CD4-positive, CD25-positive, alpha-beta regulatory T cell (primary cell): ENCODE data around the gene LONRF2. TPM values are rescaled to one million over a fixed set of nuclear protein-coding genes. Genes with fewer than 3 reads are reported as not detected.
"Not testable (repeated sequence)": the region's sequence is repeated elsewhere in the genome, so short reads cannot be mapped to it uniquely, and the experiment has no call there.

Source experiments
- ATAC-seq, 2 donors: fragments of 150-1000 bp; cut with Tn5 transposase; one replicate each; pipeline ENCODE4 v1.10.0; 2021; ENCODE audit warnings: low read depth in 2 of 2, moderate number of reproducible peaks in 2 of 2, moderate library complexity in 1 of 2
- DNase-seq, 3 donors: peaks; one replicate each; pipeline versions ENCODE4 v3.0.0 to v3.0.0-alpha.2; 2012 to 2022; ENCODE audit warnings: mixed read lengths in 1 of 3
- H3K27ac ChIP-seq: one replicate; pipeline ENCODE4 v1.7.0; 2013; ENCODE audit warnings: mild to moderate bottlenecking, low read length; ENCODE audit not compliant: insufficient read depth, poor library complexity, severe bottlenecking
- H3K27me3 ChIP-seq: one replicate; pipeline ENCODE4 v1.7.0; 2013; ENCODE audit warnings: low read length; ENCODE audit not compliant: control insufficient read depth, insufficient read depth
- H3K36me3 ChIP-seq: one replicate; pipeline ENCODE4 v1.7.0; 2013; ENCODE audit warnings: mild to moderate bottlenecking, low read length, moderate library complexity; ENCODE audit not compliant: control insufficient read depth, insufficient read depth
- H3K4me1 ChIP-seq: 2 replicates; pipeline ENCODE4 v1.7.0; 2013; ENCODE audit warnings: mild to moderate bottlenecking, low read length; ENCODE audit not compliant: insufficient read depth, control insufficient read depth, poor library complexity, severe bottlenecking
- H3K4me3 ChIP-seq: one replicate; pipeline ENCODE4 v1.7.0; 2013; ENCODE audit warnings: low read depth, mild to moderate bottlenecking, low read length, moderate library complexity
- H3K9me3 ChIP-seq, 2 experiments: 1 replicate in 1 of 2; 2 replicates in 1 of 2; pipeline ENCODE4 v1.7.0; 2013; ENCODE audit warnings: low read length in 2 of 2, mild to moderate bottlenecking in 1 of 2, moderate library complexity in 1 of 2; ENCODE audit not compliant: control insufficient read depth in 2 of 2
- H3K27ac Mint-ChIP-seq, 3 donors: one replicate each; pipeline ENCODE4 v1.8.0; 2020 to 2022; ENCODE audit warnings: mild to moderate bottlenecking in 3 of 3, mixed read lengths in 3 of 3, moderate library complexity in 2 of 3
- H3K27me3 Mint-ChIP-seq: one replicate; pipeline ENCODE4 v1.8.0; 2022; ENCODE audit warnings: mild to moderate bottlenecking, mixed read lengths
- H3K36me3 Mint-ChIP-seq: one replicate; pipeline ENCODE4 v1.8.0; 2020; ENCODE audit warnings: mixed read lengths
- H3K4me1 Mint-ChIP-seq, 4 donors: one replicate each; pipeline ENCODE4 v1.8.0; 2020 to 2022; ENCODE audit warnings: mixed read lengths in 4 of 4, mild to moderate bottlenecking in 1 of 4
- H3K4me3 Mint-ChIP-seq, 4 donors: one replicate each; pipeline ENCODE4 v1.8.0; 2020 to 2022; ENCODE audit warnings: mild to moderate bottlenecking in 4 of 4, mixed read lengths in 4 of 4, moderate library complexity in 3 of 4
- H3K9me3 Mint-ChIP-seq, 7 donors: one replicate each; pipeline ENCODE4 v1.8.0; 2020 to 2022; ENCODE audit warnings: mixed read lengths in 7 of 7, mild to moderate bottlenecking in 3 of 7, moderate library complexity in 2 of 7
- polyA plus RNA-seq, 4 donors: library from polyadenylated mRNA; unstranded; fragments of 300-500 nt; fragmentation: Illumina TruSeq; gene quantifications; one replicate each; pipeline ENCODE4 v1.2.3, GENCODE V29; 2021
- total RNA-seq: library from RNA; stranded (reverse); gene quantifications from one replicate; pipeline ENCODE4 v1.2.3, GENCODE V29; 2022

LONRF2 gene
- total RNA-seq, result 0.42 TPM
- not detected for polyA plus RNA-seq

GRCh38 chr2:100321866-100322820 is at the start of gene LONRF2:
LONRF2 (minus strand) TSS chr2:100322501; CDS start chr2:100322093, 408 bp downstream.
- H3K4me3 ChIP-seq, result no peak within 1 kb of the TSS
- no peak for ATAC-seq

GRCh38 chr2:100367163-100367562 is 44.9 kb upstream of the LONRF2 start:
- H3K27me3 Mint-ChIP-seq, result peaks cover 5% of the 10 kb centered on the region
- Histone ChIP-seq H3K9me3 (peaks cover 12 to 23% of the 10 kb centered on the region in 2 experiments), H3K27me3 (peaks cover 12% of the 10 kb centered on the region), H3K4me1 (no peaks in the 10 kb centered on the region), H3K4me3 (no peak overlapping the region), H3K36me3 (no peaks in the 10 kb centered on the region), H3K27ac (no peak overlapping the region)
- ATAC-seq (no peak), DNase-seq (peak in 1 of 3 donors; percentile 15)
- H3K9me3 Mint-ChIP-seq, result peaks cover 0 to 37% (median 3%) of the 10 kb centered on the region in 7 donors
- no peak overlapping the region for H3K4me3 Mint-ChIP-seq
- H3K27ac Mint-ChIP-seq, result no peak overlapping the region
- H3K36me3 Mint-ChIP-seq, result no peaks in the 10 kb centered on the region
- H3K4me1 Mint-ChIP-seq, result peaks cover 0 to 5% (median 0%) of the 10 kb centered on the region in 4 donors

More at GRCh38 chr2:100321866-100322820, at the start of gene LONRF2:
- DNase-seq, result peak in 1 of 3 donors; percentile 6
- no peak within 1 kb of the TSS for H3K27ac ChIP-seq
- Mint-ChIP-seq H3K4me3 (peak within 1 kb of the TSS in 1 of 4 donors; percentile 58), H3K27me3 (peaks cover 55% of the 10 kb centered on the region), H3K9me3 (peaks cover 0 to 15% (median 7%) of the 10 kb centered on the region in 7 donors), H3K36me3 (peaks cover 4% of the 10 kb centered on the region), H3K4me1 (peaks cover 0 to 10% (median 4%) of the 10 kb centered on the region in 4 donors), H3K27ac (peak within 1 kb of the TSS in 1 of 3 donors; percentile 20)
- no peaks in the 10 kb centered on the region for H3K36me3 ChIP-seq
- peaks cover 10 to 15% of the 10 kb centered on the region in 2 experiments for H3K9me3 ChIP-seq
- peaks cover 33% of the 10 kb centered on the region for H3K27me3 ChIP-seq
- H3K4me1 ChIP-seq, result peaks cover 3% of the 10 kb centered on the region

DNA sequence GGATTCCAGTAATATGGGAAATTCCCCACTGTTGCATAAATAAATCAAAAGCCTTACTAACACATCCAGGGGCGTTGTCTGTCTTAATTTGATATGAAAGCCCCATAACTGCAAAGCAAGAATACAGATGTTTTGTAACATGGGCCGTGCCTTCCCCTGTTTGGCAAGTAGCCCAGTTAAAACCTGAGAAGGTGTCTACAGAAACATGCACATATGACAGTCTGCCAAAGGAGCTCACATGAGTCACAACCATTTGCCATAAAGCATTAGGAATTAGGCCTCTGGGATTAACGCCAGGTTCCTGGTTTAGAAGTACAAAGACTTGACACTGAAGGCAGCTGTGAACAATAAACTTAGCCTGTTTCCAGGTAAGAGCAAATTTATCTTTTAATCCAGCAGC is 43.1 kb upstream of the LONRF2 start:
- no peaks in the 10 kb centered on the region for H3K36me3 Mint-ChIP-seq
- Histone ChIP-seq H3K9me3 (peaks cover 5 to 7% of the 10 kb centered on the region in 2 experiments), H3K36me3 (no peaks in the 10 kb centered on the region), H3K27ac (no peak overlapping the region), H3K27me3 (peaks cover 8% of the 10 kb centered on the region), H3K4me3 (no peak overlapping the region), H3K4me1 (no peaks in the 10 kb centered on the region)
- ATAC-seq (no peak), DNase-seq (no peak)
- H3K27me3 Mint-ChIP-seq, result no peaks in the 10 kb centered on the region
- peaks cover 0 to 26% (median 4%) of the 10 kb centered on the region in 7 donors for H3K9me3 Mint-ChIP-seq
- H3K27ac Mint-ChIP-seq, result no peak overlapping the region
- no peak overlapping the region for H3K4me3 Mint-ChIP-seq
- peaks cover 0 to 5% (median 0%) of the 10 kb centered on the region in 4 donors for H3K4me1 Mint-ChIP-seq

DNA sequence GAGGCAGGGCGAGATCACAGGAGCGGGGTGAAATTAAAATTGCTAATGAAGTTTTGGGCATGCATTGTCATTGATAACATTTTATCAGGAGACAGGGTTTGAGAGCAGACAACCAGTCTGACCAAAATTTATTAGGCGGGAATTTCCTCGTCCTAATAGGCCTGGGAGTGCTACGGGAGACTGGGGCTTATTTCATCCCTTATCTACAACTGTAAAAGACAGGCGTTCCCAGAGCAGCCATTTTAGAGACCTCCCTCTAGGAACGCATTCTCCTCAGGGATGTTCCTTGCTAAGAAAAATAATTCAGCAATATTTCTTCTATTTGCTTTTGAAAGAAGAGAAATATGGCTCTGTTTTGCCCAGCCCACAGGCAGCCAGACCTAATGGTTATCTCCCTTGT is 40.0 kb upstream of the LONRF2 start:
- not testable (repeated sequence) for DNase-seq, H3K27ac Mint-ChIP-seq, ATAC-seq, H3K27me3 ChIP-seq, H3K4me3 ChIP-seq, H3K36me3 ChIP-seq, H3K4me3 Mint-ChIP-seq, H3K36me3 Mint-ChIP-seq, H3K4me1 Mint-ChIP-seq, H3K4me1 ChIP-seq, H3K9me3 ChIP-seq, H3K27ac ChIP-seq
- Mint-ChIP-seq H3K9me3 (peaks cover 0 to 17% (median 6%) of the 10 kb centered on the region in 7 donors), H3K27me3 (peaks cover 13% of the 10 kb centered on the region)

- ATAC-seq (no peak), DNase-seq (no peak)
- Histone ChIP-seq H3K27me3 (no peaks in the 10 kb centered on the region), H3K4me3 (no peak overlapping the region), H3K9me3 (no peaks in the 10 kb centered on the region), H3K36me3 (no peaks in the 10 kb centered on the region), H3K4me1 (no peaks in the 10 kb centered on the region), H3K27ac (no peak overlapping the region)
- Mint-ChIP-seq H3K27me3 (peaks cover 18% of the 10 kb centered on the region), H3K27ac (no peak overlapping the region), H3K9me3 (peaks cover 0 to 22% (median 4%) of the 10 kb centered on the region in 7 donors), H3K4me1 (no peaks in the 10 kb centered on the region), H3K36me3 (no peaks in the 10 kb centered on the region), H3K4me3 (no peak overlapping the region)
These were observed 37.3 kb upstream of the LONRF2 start for GRCh38 chr2:100359576-100359975.

DNA sequence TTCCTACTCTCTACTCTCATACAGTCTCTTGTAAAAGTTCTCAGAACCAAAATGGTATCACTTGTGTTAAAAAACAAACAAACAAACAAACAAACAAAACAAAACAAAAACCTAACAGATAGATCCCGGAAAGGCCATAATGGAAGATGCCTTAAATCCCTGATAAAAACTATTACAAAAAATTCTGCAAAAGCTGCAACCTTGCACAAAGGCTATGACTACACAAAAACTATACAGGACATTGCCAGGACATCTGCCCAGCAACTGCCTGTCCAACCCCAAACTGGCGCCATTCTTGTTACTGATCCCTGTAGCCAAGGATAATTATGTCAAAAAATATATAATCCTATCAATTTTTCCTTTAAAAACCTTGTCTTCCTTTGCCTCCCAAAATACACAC is 36.3 kb upstream of the LONRF2 start:
- Mint-ChIP-seq H3K36me3 (no peaks in the 10 kb centered on the region), H3K27me3 (peaks cover 21% of the 10 kb centered on the region), H3K4me3 (no peak overlapping the region), H3K9me3 (peaks cover 0 to 22% (median 4%) of the 10 kb centered on the region in 7 donors), H3K27ac (no peak overlapping the region), H3K4me1 (no peaks in the 10 kb centered on the region)
- H3K27me3 ChIP-seq, result peaks cover 2% of the 10 kb centered on the region
- H3K4me3 ChIP-seq, result no peak overlapping the region
- H3K36me3 ChIP-seq, result no peaks in the 10 kb centered on the region
- DNase-seq (no peak), ATAC-seq (no peak)
- H3K4me1 ChIP-seq, result no peaks in the 10 kb centered on the region
- H3K27ac ChIP-seq, result no peak overlapping the region
- no peaks in the 10 kb centered on the region for H3K9me3 ChIP-seq

- Histone ChIP-seq H3K9me3 (no peaks in the 10 kb centered on the region), H3K4me1 (no peaks in the 10 kb centered on the region), H3K36me3 (no peaks in the 10 kb centered on the region), H3K27me3 (peaks cover 2% of the 10 kb centered on the region), H3K27ac (no peak overlapping the region), H3K4me3 (no peak overlapping the region)
- H3K27ac Mint-ChIP-seq, result no peak overlapping the region
- peaks cover 0 to 4% (median 0%) of the 10 kb centered on the region in 4 donors for H3K4me1 Mint-ChIP-seq
- H3K9me3 Mint-ChIP-seq, result peaks cover 0 to 4% (median 0%) of the 10 kb centered on the region in 7 donors
- peak overlapping the region in 1 of 4 donors; percentile 47 for H3K4me3 Mint-ChIP-seq
- peaks cover 27% of the 10 kb centered on the region for H3K27me3 Mint-ChIP-seq
- no peak for ATAC-seq
- no peaks in the 10 kb centered on the region for H3K36me3 Mint-ChIP-seq
- DNase-seq, result no peak
These were observed 30.2 kb upstream of the LONRF2 start for GRCh38 chr2:100352521-100352920.
